Activated B cell treated with CpG ODN at 0.5 μM for 24 hours (primary cell): Measurements from ENCODE around the gene CHKB. TPM values are rescaled to one million over a fixed set of nuclear protein-coding genes. Genes with fewer than 3 reads are reported as not detected.
A peak's percentile ranks its signal among the peaks of the same experiment; 100 is the strongest.
"Not testable (repeated sequence)": the region's sequence is repeated elsewhere in the genome, so short reads cannot be mapped to it uniquely, and the experiment has no call there.

Experiments
- ATAC-seq: fragments of 200-7000 bp; cut with Tn5 transposase; one replicate; pipeline ENCODE4 v1.10.0; 2021; ENCODE audit warnings: low read depth, mild to moderate bottlenecking, moderate library complexity
- CTCF ChIA-PET: fragments of 350-600 bp; sonication (Branson Sonifier 250); formaldehyde crosslinking; loops from one replicate; lab custom pipeline; 2021; ENCODE audit warnings: antibody characterized with exemption; lab: Charles Lee
- POLR2A ChIA-PET: fragments of 350-600 bp; sonication (Branson Sonifier 250); formaldehyde crosslinking; loops from one replicate; lab custom pipeline; 2021; ENCODE audit warnings: antibody characterized with exemption; lab: Charles Lee
- DNase-seq: peaks from one replicate; pipeline ENCODE4 v3.0.0; 2022
- H3K27ac Mint-ChIP-seq: one replicate; pipeline ENCODE4 v1.8.0; 2020; ENCODE audit warnings: mixed read lengths
- H3K27me3 Mint-ChIP-seq: one replicate; pipeline ENCODE4 v1.8.0; 2021; ENCODE audit warnings: mixed read lengths
- H3K36me3 Mint-ChIP-seq: one replicate; pipeline ENCODE4 v1.8.0; 2021; ENCODE audit warnings: low read depth, mixed read lengths
- H3K4me1 Mint-ChIP-seq: one replicate; pipeline ENCODE4 v1.8.0; 2021; ENCODE audit warnings: mixed read lengths
- H3K4me3 Mint-ChIP-seq: one replicate; pipeline ENCODE4 v1.8.0; 2020; ENCODE audit warnings: mild to moderate bottlenecking, mixed read lengths
- H3K9me3 Mint-ChIP-seq: one replicate; pipeline ENCODE4 v1.8.0; 2020; ENCODE audit warnings: mixed read lengths
- CTCF ChIP-seq: fragments of 200-600 bp; IDR thresholded peaks from one replicate; pipeline ENCODE4 v1.8.0; 2022; ENCODE audit warnings: antibody characterized with exemption, mild to moderate bottlenecking
- intact Hi-C: fragments of 100-400 bp; cut with micrococcal nuclease; formaldehyde crosslinking; loops from one replicate; pipeline ENCODE4 v1.15.1; 2024
- total RNA-seq: library from RNA; stranded (reverse); gene quantifications from 2 replicates; pipeline ENCODE4 v1.2.3, GENCODE V29; 2022

CHKB gene
- total RNA-seq, 1 donor from 2014 or later, result 158 TPM

- intact Hi-C loops, result loop anchor here (5.0 to 10.0 kb wide), 2 partner anchors 70 to 578 kb away; partner anchors contain the start of gene PIM3
- Mint-ChIP-seq H3K9me3 (peaks cover 2% of the 10 kb centered on the region), H3K4me1 (peaks cover 66% of the 10 kb centered on the region), H3K36me3 (peaks cover 9% of the 10 kb centered on the region), H3K27me3 (no peaks in the 10 kb centered on the region), H3K4me3 (peak overlapping the region; percentile 85), H3K27ac (peak overlapping the region; percentile 91)
- ChIA-PET POLR2A (interaction anchor here (1.0 to 16.7 kb wide), 7 partner anchors 12 to 352 kb away, joined by 3 to 946 read pairs (median 5); partner anchors contain the start of genes CHKB, LMF2, NCAPH2 and SCO2), CTCF (interaction anchor here (0.6 to 4.6 kb wide), 4 partner anchors 8 to 78 kb away, joined by 3 to 46 read pairs (median 9); partner anchors contain the start of gene SCO2)
- no peak for TF ChIP-seq CTCF
- ATAC-seq, result peak; percentile 2
- DNase-seq, result no peak
These were observed 40.2 kb downstream of the CHKB start for GRCh38 chr22:50542416-50542927.

DNA sequence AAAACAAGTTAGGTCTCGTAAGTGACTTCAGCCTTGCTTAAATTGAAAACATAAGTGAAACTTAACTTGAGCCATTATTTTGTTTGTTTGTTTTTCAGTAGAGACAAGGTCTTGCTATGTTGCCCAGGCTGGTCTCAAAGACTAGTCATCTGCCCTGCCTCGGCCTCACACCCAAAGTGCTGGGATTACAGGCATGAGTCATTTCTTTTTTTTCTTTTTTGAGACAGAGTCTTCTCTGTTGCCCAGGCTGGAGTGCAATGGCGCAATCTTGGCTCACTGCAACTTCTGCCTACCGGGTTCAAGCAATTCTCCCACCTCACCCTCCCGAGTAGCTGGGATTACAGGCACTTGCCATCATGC, 41.0 kb downstream of the CHKB start:
- Mint-ChIP-seq H3K4me1 (peaks cover 68% of the 10 kb centered on the region), H3K27ac (peak overlapping the region; percentile 91), H3K4me3 (peak overlapping the region; percentile 85)
- H3K27me3 Mint-ChIP-seq, DNase-seq, ATAC-seq, H3K36me3 Mint-ChIP-seq, H3K9me3 Mint-ChIP-seq: not testable (repeated sequence)
- CTCF ChIA-PET, result interaction anchor here (1.1 to 4.6 kb wide), 3 partner anchors 16 to 79 kb away, joined by 3 to 46 read pairs (median 14); partner anchors contain the start of gene SCO2
- intact Hi-C loops, result loop anchor here (5.0 to 10.0 kb wide), 2 partner anchors 69 to 577 kb away; partner anchors contain the start of gene PIM3
- POLR2A ChIA-PET, result interaction anchor here (1.0 to 16.7 kb wide), 13 partner anchors 9 to 351 kb away, joined by 3 to 946 read pairs (median 13); partner anchors contain the start of genes CHKB, LMF2, NCAPH2 and SCO2

GRCh38 chr22:50540381-50540780, 42.3 kb downstream of the CHKB start:
- ATAC-seq (no peak), DNase-seq (no peak)
- peak overlapping the region; percentile 91 for H3K27ac Mint-ChIP-seq
- intact Hi-C loops, result loop anchor here (5.0 to 10.0 kb wide), 2 partner anchors 68 to 576 kb away; partner anchors contain the start of gene PIM3
- no peaks in the 10 kb centered on the region for H3K27me3 Mint-ChIP-seq
- H3K4me3 Mint-ChIP-seq, result peak overlapping the region; percentile 85
- peaks cover 67% of the 10 kb centered on the region for H3K4me1 Mint-ChIP-seq
- POLR2A ChIA-PET, result interaction anchor here (0.6 to 16.7 kb wide), 21 partner anchors 8 to 604 kb away, joined by 3 to 946 read pairs (median 6); partner anchors contain the start of genes CHKB, LMF2, NCAPH2 and SCO2
- no peak for TF ChIP-seq CTCF
- peaks cover 2% of the 10 kb centered on the region for H3K9me3 Mint-ChIP-seq
- H3K36me3 Mint-ChIP-seq, result peaks cover 9% of the 10 kb centered on the region
- CTCF ChIA-PET, result interaction anchor here (1.1 to 4.6 kb wide), 5 partner anchors 8 to 81 kb away, joined by 3 to 46 read pairs (median 14); partner anchors contain the start of genes SCO2 and SYCE3

DNA sequence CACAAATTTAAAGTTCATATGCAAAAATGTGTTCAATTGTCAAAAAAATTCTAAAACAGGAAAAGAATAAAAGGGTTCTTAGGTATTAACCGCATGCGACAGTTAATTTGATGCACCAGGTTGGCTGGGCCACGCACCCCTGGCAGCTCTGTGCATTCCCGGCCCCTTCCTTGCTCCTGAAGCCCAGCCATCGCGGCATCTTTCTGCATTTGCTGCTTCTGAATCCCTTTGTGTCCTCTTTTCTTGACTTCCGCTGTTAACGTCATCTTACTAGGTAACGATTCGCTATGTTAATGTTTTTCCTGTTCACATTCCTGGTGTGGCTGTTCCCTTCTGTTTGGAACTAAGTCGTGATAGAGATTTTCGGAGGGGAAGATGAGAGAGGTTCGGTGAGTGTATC, 44.9 kb downstream of the CHKB start:
- intact Hi-C loops, result loop anchor here (2.0 kb wide), 1 partner anchor 347 kb away; no protein-coding TSS in a partner anchor

DNA sequence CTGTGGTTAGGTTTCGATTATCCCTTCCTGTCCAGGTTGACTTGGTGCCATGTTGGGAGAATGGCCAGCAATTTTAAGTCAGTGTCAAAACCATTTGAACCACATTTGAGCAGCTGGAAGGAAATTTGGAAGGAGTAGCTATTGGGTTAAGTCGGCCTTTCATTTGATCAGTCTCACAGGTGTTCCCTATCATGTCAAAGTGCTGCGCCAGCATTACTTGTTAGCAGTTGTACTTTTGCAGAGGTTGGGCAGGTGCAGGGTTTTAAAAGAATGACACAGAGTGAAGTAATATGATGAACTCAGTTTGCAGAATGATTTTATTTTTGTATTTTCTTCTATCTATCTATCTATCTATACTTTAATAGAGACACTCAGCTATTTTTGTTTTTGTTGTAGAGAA, 46.4 kb downstream of the CHKB start:
- TF ChIP-seq CTCF, result no peak
- no peak for DNase-seq
- POLR2A ChIA-PET, result interaction anchor here (0.7 to 13.6 kb wide), 3 partner anchors 9 to 576 kb away, joined by 6 to 946 read pairs (median 52); partner anchors contain the start of genes KLHDC7B and SCO2

More for the DNA sequence above, 44.9 kb downstream of the CHKB start:
- ATAC-seq (no peak), DNase-seq (no peak)
- TF ChIP-seq CTCF, result no peak
- ChIA-PET POLR2A (interaction anchor here (0.7 to 16.7 kb wide), 2 partner anchors 8 to 180 kb away, joined by 5 to 946 read pairs; partner anchors contain the start of genes SCO2 and TYMP), CTCF (no interaction called here)
- Mint-ChIP-seq H3K27me3 (no peaks in the 10 kb centered on the region), H3K4me1 (peaks cover 82% of the 10 kb centered on the region), H3K4me3 (peak overlapping the region; percentile 13), H3K36me3 (peaks cover 10% of the 10 kb centered on the region), H3K9me3 (peaks cover 2% of the 10 kb centered on the region), H3K27ac (peak overlapping the region; percentile 91)

More for the DNA sequence above, 46.4 kb downstream of the CHKB start:
- Mint-ChIP-seq H3K27me3 (no peaks in the 10 kb centered on the region), H3K9me3 (no peaks in the 10 kb centered on the region), H3K27ac (peak overlapping the region; percentile 59), H3K36me3 (peaks cover 3% of the 10 kb centered on the region), H3K4me1 (peaks cover 71% of the 10 kb centered on the region), H3K4me3 (no peak overlapping the region)
- intact Hi-C loops, result no loop called here
- CTCF ChIA-PET, result interaction anchor here (1.0 kb wide), 1 partner anchor 10 kb away, joined by 4 read pairs; no protein-coding TSS in a partner anchor
- ATAC-seq, result no peak
